ENCODE results near the gene ATP6V0B. TPM values are rescaled to one million over a fixed set of nuclear protein-coding genes. Genes with fewer than 3 reads are reported as not detected.

Gene ATP6V0B
- total and polyA plus RNA-seq, 2 donors from 2014 or later = 156 to 636 TPM

DNA sequence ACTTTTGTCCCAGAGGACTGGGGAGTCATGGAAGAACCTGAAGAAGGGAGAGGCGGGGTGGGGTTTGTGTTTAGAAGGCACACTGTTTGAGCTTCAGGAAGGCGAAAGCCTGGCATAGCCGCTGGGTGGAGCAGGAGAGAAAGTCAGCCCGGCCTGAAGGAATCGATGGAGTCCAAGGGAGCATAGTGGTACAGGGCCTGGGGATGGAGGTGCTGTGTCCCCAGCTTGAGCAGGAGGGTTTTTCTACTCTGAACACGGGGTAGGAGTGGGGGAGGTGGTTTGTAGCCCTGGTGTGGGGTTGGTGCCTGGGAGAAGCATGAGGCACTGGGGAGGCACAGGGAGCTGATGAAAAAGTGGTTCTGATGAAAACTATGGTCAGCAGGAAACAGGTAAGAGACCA lies 12.0 kb downstream of the ATP6V0B start:
- DNase-seq = no peak
- intact Hi-C loops (cut with DNase I) = no loop called here
- TF ChIP-seq, protein P1, sequence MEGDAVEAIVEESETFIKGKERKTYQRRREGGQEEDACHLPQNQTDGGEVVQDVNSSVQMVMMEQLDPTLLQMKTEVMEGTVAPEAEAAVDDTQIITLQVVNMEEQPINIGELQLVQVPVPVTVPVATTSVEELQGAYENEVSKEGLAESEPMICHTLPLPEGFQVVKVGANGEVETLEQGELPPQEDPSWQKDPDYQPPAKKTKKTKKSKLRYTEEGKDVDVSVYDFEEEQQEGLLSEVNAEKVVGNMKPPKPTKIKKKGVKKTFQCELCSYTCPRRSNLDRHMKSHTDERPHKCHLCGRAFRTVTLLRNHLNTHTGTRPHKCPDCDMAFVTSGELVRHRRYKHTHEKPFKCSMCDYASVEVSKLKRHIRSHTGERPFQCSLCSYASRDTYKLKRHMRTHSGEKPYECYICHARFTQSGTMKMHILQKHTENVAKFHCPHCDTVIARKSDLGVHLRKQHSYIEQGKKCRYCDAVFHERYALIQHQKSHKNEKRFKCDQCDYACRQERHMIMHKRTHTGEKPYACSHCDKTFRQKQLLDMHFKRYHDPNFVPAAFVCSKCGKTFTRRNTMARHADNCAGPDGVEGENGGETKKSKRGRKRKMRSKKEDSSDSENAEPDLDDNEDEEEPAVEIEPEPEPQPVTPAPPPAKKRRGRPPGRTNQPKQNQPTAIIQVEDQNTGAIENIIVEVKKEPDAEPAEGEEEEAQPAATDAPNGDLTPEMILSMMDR (IDR thresholded peaks at IDR 0.05; ENCODE audit: borderline replicate concordance, extremely low read depth, insufficient read depth) = no peak
- peaks cover 0 to 18% (median 13%) of the 10 kb centered on the region in 3 donors for H3K4me1 ChIP-seq (ENCODE audit: control insufficient read depth in 2 of 3, insufficient read depth in 2 of 3, low read depth in 1 of 3, low read length in 3 of 3)
- peak overlapping the region in 1 of 3 donors; percentile 19 for H3K9ac ChIP-seq (ENCODE audit: low read length in 3 of 3)
- FAIRE-seq = no peak
- peaks cover 0 to 5% (median 2%) of the 10 kb centered on the region in 3 donors for H3K36me3 ChIP-seq (ENCODE audit: control insufficient read depth in 2 of 3, insufficient read depth in 3 of 3, low read length in 3 of 3)
- H3K27me3 ChIP-seq (ENCODE audit: control insufficient read depth, insufficient read depth, low read length) = no peaks in the 10 kb centered on the region
- no peak overlapping the region for H3K27ac ChIP-seq (ENCODE audit: low read depth in 2 of 2, low read length in 2 of 2)
- no peaks in the 10 kb centered on the region for H3K9me3 ChIP-seq (ENCODE audit: control insufficient read depth in 2 of 3, insufficient read depth in 1 of 3, low read length in 3 of 3)
- no peak overlapping the region for H3K4me3 ChIP-seq (ENCODE audit: low read length in 3 of 3)

DNA sequence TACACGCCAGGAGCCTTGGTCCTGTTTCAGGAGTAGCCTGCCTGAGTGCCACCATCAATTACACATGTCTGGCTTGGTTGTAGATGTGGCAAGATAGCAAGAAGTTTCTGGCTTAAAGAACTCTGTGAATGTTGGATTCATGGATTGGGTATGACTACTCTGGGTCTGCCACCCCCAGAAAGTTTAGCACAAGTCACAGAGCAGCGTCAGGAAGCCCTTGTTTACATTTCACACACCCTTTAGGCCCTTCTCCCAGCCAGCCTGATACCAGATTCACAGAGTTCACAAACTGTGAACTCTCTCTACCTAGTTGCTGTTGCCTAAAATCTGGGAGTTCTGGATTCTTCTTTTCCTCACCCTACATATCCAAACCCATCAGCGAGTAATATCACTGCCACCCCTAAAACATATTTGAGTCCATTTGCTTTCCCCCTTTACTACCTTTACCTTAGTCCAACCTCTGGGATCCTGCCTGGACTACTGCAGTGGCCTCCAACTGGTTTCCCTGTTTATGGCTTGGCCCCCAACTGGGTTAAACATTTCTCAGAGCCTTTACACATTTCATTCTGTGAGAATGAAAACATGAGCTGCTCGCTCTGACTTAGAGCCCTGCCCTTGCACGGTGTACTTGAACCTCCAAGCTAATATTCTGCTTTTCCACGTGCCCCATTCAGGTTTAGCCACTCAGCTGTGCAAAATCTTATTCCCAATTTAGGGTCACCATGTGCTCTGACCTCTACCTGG lies 12.6 kb downstream of the ATP6V0B start:
- peaks cover 0 to 5% (median 2%) of the 10 kb centered on the region in 3 donors for H3K36me3 ChIP-seq (ENCODE audit: control insufficient read depth in 2 of 3, insufficient read depth in 3 of 3, low read length in 3 of 3)
- DNase-seq (peak in 2 of 5 donors; percentile 29 to 57), FAIRE-seq (no peak)
- peak overlapping the region; percentile 23 to 38 for H3K27ac ChIP-seq (ENCODE audit: low read depth in 2 of 2, low read length in 2 of 2)
- intact Hi-C loops (cut with DNase I) = no loop called here
- peak overlapping the region in 1 of 3 donors; percentile 19 for H3K9ac ChIP-seq (ENCODE audit: low read length in 3 of 3)
- H3K9me3 ChIP-seq (ENCODE audit: control insufficient read depth in 2 of 3, insufficient read depth in 1 of 3, low read length in 3 of 3) = no peaks in the 10 kb centered on the region
- H3K4me1 ChIP-seq (ENCODE audit: control insufficient read depth in 2 of 3, insufficient read depth in 2 of 3, low read depth in 1 of 3, low read length in 3 of 3) = peaks cover 0 to 21% (median 13%) of the 10 kb centered on the region in 3 donors
- H3K4me3 ChIP-seq (ENCODE audit: low read length in 3 of 3) = no peak overlapping the region
- no peaks in the 10 kb centered on the region for H3K27me3 ChIP-seq (ENCODE audit: control insufficient read depth, insufficient read depth, low read length)
- TF ChIP-seq, protein P1 (IDR thresholded peaks at IDR 0.05; ENCODE audit: borderline replicate concordance, extremely low read depth, insufficient read depth) = no peak

GRCh38 chr1:43990271-43991199 lies 15.8 kb downstream of the ATP6V0B start:
- peaks cover 0 to 4% (median 2%) of the 10 kb centered on the region in 3 donors for H3K36me3 ChIP-seq (ENCODE audit: control insufficient read depth in 2 of 3, insufficient read depth in 3 of 3, low read length in 3 of 3)
- TF ChIP-seq, protein P1 (IDR thresholded peaks at IDR 0.05; ENCODE audit: borderline replicate concordance, extremely low read depth, insufficient read depth) = no peak
- intact Hi-C loops (cut with DNase I) = no loop called here
- no peaks in the 10 kb centered on the region for H3K9me3 ChIP-seq (ENCODE audit: control insufficient read depth in 2 of 3, insufficient read depth in 1 of 3, low read length in 3 of 3)
- peak overlapping the region in 1 of 3 donors; percentile 81 for H3K9ac ChIP-seq (ENCODE audit: low read length in 3 of 3)
- FAIRE-seq = no peak
- peak in 1 of 5 donors; percentile 68 for DNase-seq
- peaks cover 0 to 23% (median 13%) of the 10 kb centered on the region in 3 donors for H3K4me1 ChIP-seq (ENCODE audit: control insufficient read depth in 2 of 3, insufficient read depth in 2 of 3, low read depth in 1 of 3, low read length in 3 of 3)
- H3K27me3 ChIP-seq (ENCODE audit: control insufficient read depth, insufficient read depth, low read length) = no peaks in the 10 kb centered on the region
- H3K4me3 ChIP-seq (ENCODE audit: low read length in 3 of 3) = peak overlapping the region in 2 of 3 donors; percentile 59 to 80
- H3K27ac ChIP-seq (ENCODE audit: low read depth in 2 of 2, low read length in 2 of 2) = peak overlapping the region; percentile 59 to 92
